Measurements from ENCODE around the gene TBX10.
"Not testable (repeated sequence)": the region's sequence is repeated elsewhere in the genome, so short reads cannot be mapped to it uniquely, and the experiment has no call there.

TBX10 gene

DNA sequence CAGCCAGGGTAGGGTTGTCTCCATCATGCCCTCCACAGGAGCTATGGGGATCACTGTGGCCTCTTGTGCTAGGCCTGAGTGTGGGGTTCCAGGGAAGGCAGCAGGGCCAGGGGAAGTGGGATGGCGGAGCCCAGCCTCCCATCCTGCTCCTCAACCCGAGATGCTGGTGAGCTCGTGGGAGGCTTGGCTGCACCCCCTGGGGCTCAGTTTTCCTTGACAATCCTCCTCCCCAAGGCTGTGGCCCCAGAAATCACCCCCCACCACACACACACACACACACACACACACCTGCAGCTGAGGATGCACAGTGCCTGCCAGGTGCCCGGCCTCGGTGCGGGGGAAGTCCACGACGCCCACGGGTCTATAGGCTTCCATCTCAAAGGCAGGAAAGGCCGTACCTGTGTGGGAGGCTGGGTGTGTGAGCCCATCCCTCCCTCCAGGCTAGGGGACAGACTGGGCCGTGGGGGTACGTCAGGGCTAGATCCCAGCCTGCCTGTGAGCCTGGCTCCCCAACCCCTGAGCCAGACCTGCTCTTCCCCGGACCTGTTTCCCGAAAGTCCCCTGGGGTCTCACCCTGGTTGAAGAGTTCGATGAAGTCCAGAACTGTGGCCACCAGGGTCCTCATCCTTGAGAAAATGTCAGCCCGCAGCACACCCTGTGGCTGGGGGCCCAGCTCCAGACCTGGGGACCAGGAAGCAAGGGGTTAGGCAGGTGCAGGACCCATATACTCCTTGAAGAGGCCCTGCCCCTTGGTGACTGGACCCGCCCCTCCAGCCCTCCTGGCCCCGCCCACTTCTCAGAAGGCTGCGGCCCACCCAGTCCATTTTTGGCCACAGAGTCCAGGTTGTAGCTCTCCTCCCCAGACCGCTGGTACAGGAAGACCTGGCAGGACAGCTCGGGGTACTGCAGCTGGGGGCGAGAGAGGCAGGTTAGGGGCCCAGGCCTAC, 5.2 kb upstream of the TBX10 start:
- DNase-seq = no peak

DNA sequence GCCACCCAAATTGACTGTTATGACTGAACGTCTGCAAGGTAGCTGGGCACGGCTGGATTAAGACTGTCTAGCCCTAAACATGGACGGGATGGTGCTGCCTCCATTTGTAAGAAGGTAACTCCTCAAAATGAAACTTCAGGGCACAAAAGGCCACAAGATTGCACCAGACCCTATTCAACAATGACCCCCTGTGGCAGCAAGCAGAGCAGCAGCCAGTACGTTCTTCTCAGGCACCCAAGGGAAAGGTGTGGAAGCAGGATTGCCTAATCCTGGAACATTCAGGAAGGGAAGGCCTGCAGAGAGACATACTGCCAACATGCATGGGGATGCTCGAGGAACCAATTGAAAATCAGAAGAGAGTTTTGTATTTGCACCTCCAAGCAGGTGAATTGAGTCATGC, 4.5 kb upstream of the TBX10 start:
- DNase-seq = no peak

DNA sequence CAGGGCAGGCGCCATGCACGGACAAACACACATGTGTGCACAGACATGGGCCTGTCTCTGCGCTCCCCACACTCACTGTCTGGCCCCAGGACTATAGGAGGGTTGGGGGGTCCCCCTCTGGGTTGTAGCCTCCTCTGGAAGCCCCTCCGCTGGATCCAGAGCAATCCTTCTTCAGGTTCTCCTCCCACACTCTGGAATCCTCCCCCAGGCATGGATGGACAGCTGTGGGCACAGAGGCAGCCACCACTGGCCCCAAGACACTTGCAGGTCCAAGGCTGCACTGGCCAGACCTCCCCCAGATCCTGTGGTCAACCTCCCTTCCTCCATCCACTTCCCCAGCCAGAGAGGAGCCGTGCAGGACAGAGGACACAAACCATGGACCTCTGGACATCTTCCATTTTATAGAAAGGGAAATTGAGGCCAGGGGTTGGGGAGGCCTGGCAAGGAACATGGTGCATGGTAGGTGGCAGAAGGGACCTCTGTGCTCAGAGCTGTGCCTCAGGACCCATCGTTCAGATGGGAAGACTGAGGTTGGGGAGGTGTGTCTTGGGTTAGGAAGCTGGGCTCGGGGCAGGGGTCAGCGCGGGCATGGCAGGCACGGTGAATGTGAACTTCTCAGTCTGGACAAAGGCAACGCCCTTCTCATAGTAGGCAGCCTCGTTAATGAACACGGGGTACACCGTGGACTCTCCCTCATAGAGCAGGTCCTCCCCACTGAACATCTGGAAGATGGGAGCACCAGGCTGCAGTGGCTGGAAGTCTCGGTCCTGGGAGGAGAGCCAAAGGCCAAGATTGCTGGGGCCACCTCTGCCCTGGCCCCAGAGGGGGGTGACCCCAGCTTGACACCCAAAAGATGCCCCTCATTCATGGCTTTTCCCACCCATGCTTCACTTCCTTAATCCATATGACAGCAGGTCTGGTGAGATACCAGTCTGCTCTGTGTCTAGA, 2.9 kb upstream of the TBX10 start:
- no peak for DNase-seq

DNA sequence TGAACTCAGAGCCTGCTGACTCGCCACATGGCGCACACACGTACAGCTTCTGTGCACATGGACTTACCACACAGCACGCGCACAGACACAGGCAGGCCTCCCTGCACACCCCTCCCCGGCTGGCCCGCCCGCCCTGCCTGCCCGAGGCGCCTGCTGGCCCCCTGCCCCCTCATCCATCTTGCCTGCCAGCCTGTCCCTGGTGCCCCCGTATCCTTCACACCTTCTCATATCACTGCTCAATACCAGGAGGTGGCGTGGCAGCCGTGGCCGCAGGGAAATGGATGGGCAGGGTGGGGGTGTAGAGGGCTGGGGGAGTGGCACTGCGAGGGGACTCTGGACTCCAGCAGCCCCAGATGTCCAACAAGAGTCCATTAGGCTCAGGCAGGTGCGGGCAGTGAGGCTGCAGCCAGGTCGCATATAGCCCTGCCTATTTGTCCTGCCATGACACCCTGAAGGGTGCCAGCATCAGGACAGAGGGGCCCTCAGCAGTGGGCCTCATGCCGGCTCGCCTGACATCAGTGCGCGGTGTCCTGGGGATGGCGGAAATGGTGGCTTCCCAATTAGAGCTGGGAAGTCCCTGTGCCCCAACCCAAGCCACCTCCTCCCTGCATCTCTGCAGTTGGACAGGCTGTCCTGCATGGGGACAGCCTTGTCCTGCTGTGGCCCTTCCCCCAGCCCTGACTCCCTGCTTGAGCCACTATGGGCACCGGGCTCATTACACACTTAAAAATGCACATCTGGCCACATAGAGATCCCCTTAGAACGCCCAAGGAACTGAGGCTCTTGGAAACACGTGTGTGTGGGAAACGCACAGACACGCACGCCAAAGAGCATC, 2.0 kb upstream of the TBX10 start:
- no peak for DNase-seq

DNA sequence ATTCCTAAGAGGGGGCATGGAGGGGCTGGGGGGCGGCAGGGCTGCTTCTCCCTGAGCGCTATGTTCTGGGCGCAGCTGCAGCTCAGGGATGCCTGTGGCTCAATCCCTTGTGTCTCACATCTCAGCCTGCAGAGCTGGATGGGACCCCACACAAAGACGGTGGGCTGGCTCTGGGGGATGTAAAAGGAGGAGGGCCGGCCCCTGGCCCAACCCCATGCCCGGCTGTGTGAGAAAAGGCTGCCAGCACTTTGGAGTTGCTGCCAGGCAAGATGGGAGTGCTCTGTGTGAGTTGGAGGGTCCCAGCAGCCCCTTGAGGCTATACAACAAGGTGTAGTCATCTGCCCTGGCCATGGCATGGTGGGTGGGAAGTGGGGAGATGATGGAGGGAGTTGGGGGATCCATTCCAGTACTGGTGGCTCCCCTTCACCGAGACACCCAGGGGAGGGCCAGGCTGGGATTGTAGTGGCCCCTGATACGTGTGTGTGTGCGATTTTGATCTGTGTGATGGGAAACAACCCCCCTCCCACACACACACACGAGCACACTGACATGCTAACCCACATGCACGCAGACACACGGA, 1.3 kb upstream of the TBX10 start:
- DNase-seq = no peak

DNA sequence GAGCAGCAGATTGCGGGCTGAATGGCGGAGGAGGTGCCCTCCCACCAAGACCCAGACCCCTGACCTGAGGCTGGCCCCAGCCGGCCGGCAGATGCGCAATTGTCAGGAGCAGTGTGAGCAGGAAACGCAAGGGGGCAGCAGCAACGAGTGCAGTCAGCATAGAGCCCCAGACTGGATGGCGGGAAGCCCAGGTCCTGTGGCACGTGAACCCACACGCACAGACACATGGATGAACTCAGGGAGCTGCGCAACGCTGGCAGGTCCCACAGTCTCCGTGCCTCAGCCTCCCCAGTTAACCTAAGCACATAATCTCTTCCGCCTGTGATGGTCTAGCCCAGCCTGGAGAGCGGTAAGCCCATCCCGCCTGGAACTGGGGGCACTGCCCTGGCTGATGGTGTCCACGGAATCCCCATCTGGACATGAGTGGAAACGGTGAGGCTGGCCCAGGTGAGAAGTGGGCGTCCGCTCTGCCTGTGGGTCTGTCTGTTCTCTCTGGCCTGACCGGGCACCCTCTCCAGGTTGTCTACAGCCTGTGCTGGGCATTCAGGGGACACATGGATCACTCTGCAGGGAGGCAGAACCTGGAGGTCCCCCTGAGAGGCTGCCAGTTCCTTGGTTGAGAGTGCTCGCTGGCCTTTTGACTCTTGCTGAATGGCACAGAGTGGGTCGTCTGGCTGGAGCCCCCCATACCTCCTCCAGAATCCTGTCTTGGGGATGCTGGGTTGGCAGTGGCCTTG, 626 bp upstream of the TBX10 start:
- DNase-seq = no peak

DNA sequence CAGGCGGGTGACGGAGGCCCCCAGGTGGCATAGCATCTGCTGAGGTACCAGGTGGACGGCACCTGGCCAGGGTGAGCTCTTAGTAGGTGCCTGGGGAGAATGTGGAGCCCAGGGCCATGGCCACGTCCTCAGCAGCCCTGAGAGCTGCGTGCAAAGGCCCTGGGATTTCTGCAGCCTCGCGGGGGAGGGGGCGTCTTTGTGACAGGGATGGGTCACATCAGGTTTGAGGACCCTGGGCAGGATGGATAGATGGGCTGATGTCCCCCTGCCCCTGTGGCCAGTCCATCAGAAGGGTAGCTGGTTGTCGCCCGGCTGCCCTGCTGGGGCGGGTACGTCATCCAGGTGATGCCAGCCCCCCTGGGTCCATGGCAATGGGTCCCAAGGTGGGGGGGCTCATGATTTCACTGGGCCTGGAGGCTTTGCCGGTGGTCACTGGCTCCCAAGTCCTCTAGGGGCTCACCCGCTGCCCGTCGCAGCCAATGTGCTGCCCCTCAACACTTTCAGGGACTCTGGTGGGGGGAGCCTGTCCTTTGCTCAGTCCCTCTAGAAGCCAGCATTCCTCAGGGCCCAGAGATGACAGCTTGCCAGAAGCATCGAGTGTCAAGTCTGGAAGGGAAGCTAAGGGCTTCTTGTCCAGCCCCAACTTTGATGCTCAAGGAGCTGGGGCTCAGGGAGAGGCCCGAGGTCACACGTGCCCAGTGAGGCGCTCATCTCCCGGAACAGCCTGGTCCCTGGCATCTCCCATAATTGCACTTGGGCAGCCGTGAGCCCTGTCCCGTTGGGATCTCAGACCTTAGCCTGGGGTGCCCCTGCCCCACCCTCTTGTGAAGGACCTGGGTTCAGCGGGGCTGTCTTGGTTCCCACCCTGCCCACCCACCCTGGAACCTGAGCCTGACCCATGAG, 777 bp downstream of the TBX10 start:
- no peak for DNase-seq

DNA sequence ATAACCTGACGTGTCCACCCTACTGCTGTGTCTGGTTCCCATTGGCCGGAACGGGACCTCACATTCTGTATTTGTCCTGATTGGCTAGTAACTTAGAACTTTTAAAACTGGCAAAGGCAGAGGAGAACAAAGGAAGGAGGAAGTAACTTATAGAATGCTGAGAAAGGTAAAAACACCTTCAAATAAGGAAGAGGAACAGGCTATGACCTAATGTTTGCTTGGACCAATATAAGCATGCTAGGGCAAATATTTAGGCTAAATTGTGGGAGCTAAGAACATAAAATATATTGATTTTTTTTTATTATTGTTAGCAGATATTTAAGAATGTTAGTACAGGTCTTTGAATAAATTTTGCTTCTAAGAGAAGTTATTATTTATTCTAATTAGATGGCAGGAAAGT, 2.1 kb downstream of the TBX10 start:
- not testable (repeated sequence) for DNase-seq

DNA sequence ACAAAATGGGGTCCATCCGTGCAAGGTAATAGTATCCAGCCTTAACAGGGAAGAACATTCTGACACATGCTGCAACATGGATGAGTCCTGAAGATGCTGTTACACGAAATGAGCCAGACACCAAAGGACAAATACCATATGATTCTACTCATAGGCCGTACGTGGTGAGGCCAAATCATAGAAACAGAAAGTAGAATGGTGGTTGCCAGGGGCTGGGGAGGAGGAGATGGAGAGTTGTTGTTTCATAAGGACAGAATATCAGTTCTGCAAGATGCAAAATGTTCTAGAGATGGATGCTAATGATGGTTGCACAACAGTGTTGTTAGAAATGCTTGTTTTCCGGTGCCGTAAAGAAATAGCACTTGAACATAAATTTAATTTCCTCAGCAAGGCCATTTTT, 2.6 kb downstream of the TBX10 start:
- DNase-seq = no peak

DNA sequence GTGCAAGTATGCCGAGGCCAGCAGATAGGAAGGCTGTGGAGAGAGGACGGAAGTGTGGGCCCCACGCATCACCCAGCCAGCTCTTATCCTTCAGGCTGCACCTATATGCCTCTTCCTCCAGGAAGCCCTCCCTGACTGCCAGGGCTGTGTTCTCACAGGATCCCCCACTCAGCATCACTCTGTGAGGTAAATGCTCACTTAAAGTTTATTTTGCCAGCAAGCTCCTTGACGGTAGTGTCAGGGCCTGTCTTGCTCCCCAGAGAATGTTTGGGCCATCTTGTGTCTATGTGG, 4.4 kb downstream of the TBX10 start:
- no peak for DNase-seq

DNA sequence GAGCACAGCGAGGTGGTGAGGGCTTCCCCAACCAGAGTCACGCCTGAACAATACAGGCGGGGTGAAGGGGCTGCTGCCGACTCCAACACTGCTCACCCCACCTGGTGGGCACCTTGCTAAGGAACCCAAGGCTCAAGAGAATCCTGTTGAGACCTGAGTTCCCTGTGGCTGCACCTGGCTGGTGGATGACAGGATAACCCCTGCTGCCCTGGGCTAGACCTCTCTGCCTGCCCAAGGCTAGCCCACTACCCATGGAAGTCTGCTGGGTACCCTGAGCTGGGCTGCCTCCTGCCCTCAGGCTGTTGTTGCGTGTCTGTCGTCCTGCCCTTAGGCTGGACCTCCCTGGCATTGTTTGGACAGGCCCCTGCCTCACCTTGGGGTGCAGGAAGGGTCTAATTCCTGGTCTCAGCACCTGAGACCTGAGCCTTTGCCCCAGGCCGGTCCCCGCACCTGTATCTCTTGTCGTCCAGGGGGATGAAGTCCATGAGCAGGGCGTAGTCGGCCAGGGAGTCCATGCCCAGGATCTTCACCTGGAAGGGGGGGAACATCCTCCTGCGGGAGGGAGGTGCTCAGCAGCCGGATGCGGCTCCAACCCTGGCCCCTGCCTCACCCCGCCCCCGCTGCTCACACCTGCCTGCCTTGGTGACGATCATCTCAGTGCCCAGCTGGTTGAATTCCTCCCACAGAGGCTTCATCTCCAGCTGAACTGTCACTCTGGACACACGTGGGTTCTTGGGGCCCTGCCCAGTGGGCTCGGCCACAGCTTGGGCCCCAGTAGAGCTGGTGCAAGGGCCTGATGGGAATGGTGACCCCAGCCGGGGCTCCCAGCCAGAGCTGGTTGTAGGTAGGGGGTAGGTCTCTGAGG, 5.0 kb downstream of the TBX10 start:
- DNase-seq = no peak

DNA sequence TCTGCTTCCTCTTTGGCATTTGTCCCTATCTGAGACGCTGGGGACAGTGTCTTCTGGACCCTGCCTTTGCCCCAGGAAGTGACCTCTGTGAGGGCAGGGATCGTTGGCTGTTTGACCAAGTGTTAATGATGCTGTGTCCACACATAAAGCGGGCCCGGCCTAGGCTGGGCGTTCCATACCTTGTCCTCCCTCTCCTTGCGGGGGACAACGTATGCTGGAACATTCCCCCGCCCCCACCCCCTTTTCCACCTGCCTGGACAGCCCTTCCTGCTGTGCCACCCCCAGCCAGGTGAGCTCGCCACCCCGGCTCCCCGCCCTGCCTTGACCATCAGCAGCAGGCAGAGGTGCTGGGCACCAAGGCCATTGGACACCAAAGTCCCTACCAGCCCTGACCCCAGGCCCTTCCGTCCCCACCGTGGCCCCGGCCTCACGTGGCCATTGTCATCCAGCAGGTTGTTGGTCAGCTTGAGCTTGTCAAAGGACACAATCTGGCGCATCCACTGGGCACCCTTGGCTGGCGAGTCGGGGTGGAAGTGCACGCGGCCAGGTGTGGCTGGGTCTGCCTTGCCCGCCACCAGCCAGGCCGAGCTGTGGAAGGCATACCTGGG, 5.7 kb downstream of the TBX10 start:
- no peak for DNase-seq

DNA sequence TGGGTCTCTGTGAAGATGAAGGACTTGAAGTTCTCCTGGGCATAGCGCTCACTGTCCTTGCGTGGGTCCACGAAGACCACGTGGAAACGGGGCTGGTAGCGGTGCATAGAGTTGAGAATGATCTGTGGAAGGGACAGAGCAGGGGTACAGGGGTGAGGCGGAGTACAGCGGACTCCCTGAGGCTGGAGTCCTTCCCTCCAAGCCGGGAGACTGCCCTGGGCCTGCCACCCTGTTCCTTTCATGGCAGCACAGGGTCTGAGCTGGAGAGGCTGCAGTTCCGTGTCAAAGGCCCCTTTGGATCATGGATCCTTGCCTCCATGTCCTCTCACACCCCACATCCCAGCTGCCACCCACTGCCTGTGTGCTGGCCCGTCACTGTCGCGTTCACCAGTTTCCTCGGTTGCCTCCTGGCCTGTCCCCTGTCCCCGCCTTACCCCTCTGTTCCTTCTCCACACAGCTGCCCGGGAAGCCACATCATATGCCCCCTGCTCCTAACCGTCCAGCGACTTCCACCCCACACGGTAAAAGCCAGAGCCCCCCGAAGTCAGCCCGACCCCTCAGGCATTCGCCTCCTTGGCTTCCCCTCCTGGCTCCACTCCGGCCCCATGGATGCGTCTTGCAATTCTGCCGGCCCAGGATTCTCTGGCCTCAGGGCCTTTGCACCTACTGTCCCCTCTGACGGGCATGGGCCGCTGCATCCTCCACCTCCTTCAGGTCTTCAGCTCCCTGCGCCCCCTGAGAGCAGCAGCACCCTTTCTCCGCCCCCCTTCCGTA, 6.4 kb downstream of the TBX10 start:
- no peak for DNase-seq

DNA sequence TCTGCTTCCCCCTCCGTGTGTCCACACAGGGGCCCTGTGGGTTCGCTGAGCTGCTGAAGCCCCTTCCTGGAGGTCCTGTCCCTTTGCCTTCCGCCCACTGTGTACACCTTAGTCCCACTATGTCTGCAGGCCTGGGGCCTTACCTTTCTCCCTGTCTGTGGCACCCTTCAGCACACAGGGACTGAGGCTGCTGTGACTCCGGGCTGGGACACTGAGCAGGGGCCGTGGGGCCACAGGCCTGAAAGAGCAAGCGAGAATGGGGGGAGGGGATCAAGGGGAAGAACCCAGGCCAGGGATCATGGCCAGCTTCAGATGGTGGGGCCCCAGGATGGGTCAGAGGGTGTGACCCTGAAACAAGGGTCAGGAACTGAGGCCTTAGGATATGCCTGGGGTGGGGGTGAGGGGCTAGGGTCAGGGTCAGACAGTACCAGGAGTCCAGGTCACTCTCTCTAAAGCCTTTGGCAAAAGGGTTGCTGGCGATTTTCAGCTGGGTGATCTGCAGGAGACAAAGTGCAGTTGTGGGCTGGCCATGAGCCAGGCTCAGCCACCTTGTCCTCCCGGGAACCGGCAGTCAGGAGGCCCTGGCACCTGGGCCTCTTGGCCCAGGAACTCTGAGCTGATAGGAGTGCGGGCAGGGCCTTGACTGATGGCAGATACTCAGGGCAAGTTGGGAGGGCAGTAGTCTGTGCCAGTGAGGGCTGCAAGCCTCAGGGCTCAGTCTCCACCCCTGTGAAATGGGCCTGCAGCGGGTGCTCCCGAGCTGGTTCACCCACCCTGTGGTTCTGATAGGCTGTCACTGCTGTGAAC, 7.2 kb downstream of the TBX10 start:
- no peak for DNase-seq

DNA sequence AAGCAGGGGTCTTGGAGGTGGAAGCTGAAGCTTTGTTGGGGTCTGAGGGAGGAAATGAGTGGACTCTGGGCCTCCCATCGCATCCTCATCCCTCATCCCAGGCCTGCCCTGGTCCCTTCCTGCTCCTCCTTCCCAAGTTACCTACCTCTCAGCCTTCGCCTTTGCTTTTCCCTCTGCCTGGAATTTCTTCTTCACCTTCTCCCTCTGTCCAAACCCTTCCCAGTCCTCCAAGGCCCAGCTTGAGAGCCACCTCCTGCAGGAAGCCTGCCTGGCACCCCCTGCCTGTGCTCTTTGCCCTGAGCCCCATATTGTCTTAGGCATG, 7.7 kb downstream of the TBX10 start:
- DNase-seq = no peak

DNA sequence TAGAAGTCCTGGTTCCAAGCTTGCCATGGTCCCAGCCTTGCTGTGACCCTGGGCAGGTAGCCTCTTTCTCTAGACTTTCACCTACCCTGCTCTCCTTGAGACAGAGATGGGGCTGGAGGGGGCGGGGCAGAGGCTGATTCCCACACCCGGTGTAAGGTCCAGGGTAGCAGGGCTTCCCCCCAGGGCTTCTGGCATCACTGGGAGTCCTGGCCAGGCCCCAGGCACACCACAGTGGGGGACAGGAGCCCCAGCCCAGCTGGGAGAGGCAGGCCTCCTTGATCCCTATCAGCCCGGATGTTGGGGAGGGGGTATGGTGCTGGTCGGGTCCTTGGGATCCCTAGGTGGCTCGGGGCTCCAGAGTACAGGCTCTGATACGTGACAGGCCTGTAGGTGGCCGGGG, 8.2 kb downstream of the TBX10 start:
- DNase-seq = no peak

DNA sequence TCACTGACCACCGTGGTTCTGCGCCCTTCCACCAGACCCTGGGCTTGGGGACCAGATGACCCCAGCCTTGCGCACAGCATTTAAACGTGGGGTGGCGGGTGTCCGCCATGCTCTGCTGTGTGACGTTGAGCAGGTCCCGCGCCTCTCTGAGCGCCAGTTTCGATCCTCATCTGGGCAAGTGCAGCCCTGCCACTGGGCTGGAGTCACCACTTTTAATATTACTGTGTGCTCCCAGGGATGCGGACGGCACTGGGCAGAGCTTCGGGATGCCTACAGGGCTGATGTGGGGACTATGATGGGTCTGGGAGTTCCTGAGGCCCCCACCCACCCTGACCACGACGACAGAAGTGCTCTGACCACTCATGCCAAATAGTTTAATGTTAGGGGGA, 8.6 kb downstream of the TBX10 start:
- no peak for DNase-seq
